Inferior parietal cortex (tissue), 1 donor: ENCODE results near the gene ZNF541.

Experiments used
- DNase-seq: peaks from one replicate; pipeline ENCODE4 v3.0.0-alpha.2; 2016; ENCODE audit errors: extremely low spot score

ZNF541 gene

DNA sequence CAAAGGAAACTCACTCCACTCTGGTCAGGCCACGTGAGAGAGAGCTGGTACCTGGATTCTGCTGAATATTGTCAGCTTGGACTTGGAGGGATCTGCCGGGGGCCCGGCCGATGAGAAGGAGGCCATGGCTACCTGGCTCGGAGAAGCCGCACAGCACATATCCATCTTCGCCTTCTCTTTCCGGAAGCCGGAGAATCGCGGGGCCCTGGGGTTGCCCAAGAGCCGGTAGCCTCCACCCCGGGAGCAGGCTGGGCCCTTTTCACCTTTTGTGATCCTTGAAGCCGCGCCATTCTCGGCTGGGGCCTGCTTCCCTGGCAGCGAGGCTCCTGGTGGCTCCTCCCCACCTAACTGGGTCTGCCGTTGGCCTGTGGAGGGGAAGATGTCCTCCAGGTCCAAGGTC lies 28.9 kb downstream of the ZNF541 start:
- DNase-seq: no peak

DNA sequence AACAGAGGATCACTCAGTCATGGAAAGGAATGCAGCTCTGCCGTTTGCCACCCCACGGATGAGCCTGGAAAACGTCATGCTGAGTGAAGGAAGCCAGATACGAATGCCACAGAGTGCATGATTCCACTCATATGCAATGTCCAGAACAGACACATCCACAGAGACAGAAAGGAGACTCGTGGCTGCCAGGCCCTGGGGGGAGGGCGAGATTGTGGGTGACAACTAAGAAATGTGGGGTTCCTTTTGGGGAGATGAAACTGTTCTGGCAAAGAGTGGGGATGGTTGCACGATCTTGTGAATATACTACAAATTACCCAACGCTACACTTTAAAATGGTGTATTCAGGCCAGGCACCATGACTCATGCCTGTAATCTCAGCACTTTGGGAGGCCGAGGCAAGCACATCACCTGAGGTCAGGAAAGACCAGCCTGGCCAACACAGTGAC lies 30.9 kb downstream of the ZNF541 start:
- DNase-seq: no peak

- no peak for DNase-seq
Observed at GRCh38 chr19:47541518-47541917, 31.4 kb downstream of the ZNF541 start.

GRCh38 chr19:47540748-47541147 lies 32.2 kb downstream of the ZNF541 start:
- no peak for DNase-seq

- no peak for DNase-seq
Observed at GRCh38 chr19:47539747-47540311, 33.1 kb downstream of the ZNF541 start.

GRCh38 chr19:47538812-47539211 lies 34.1 kb downstream of the ZNF541 start:
- no peak for DNase-seq

DNA sequence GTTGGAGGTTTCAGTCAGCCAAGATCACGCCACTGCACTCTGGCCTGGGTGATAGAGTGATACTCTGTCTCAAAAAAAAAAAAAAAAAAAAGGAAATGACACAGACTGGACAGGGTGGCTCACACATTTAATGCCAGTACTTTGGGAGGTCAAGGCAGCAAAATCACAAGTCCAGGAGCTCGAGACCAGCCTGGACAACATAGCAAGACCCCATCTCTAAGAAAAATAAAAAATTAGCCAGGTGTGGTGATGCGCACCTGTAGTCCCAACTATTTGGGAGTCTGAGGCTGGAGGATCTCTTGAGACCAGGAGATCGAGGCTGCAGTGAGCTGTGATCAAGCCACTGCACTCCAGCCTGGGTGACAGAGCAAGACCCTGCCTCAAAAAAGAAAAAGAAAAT lies 35.5 kb downstream of the ZNF541 start:
- DNase-seq: no peak

DNA sequence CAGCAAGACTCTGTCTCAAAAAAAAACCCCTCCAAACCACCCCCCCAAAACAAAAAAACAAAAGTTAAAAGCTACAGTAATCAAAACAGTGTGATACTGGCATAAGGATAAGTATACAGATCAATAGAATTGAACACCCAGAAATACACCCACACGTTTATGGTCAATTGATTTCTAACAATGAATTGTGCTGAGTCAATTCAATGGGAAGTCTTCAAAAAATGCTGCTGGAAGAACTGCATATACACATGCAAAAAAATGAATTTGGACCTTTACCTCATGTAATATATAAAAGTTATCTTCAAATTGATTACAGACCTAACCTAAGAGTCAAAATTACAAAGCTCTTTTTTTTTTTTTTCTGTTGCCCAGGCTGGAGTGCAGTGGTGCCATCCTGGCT lies 38.3 kb downstream of the ZNF541 start:
- DNase-seq: no peak

- DNase-seq: no peak
Observed at GRCh38 chr19:47531640-47532387, 41.1 kb downstream of the ZNF541 start.

- DNase-seq: no peak
Observed at GRCh38 chr19:47529018-47529742, 43.8 kb downstream of the ZNF541 start.

GRCh38 chr19:47526798-47527197 lies 46.1 kb downstream of the ZNF541 start:
- no peak for DNase-seq

DNA sequence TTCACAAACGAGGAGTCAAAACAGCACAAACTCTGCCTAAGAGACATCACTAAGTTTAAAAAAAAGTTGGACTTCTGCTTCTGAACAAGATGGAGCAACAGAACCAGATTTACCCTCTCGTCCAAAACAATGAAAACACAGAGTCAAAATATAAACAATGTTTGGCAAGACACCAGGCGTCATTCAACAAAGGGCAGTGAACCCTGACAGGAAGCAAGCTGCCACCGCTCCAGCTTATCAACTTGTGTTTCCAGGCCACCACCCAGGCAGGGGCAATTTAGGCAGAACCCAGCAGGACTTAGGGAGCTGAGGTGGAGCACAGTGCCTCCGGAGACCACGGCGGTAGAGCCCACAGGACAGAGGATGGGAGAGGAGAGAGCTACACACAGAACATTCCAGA lies 49.5 kb downstream of the ZNF541 start:
- no peak for DNase-seq
